ENCODE results near the gene OASL.

DNA sequence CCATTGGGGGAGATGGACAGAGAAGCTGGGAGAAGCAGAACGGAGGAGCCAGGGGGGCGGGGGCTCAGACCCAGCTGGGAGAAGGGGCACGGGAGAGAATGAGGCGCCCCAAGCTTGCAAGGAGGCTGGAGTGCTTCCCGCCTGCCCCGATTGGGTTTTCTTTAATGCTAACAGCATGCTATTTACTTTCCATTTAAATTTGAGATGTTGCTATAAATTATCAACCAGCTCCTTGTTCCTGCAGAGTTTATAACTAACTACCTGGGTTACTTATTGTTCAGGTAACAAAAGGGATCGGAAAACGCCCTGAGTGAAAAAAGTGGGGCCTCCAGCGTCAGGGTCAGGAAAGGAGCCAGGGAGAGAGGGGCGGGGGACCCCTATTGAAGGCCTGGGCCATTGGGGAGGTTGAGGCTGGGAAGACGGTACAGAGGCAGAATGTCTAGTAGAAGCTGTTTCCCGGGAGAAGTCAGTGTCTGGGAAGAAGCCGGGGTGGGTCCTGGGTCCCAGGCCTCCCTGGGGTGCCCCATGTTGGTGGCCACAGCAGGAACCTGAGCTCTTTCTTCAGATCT lies 58.2 kb downstream of the OASL start:
- no peak for TF ChIP-seq ZNF19 (tag by site-specific recombination; IDR thresholded peaks at IDR 0.05; ENCODE audit: low read depth)
- TF ChIP-seq TRIM28 (IDR thresholded peaks at IDR 0.05; ENCODE audit: borderline replicate concordance, low read length), result no peak

Data from HEK293 (cell line).